ENCODE results near the gene ZNF813. TPM values are rescaled to one million over a fixed set of nuclear protein-coding genes. Genes with fewer than 3 reads are reported as not detected.
"Not testable (repeated sequence)": the region's sequence is repeated elsewhere in the genome, so short reads cannot be mapped to it uniquely, and the experiment has no call there.

ZNF813 gene
- 15.5 TPM for polyA plus RNA-seq (2013, experiment 1 of 4)
- 19.9 TPM for polyA plus RNA-seq (2013, experiment 2 of 4)
- 17.2 TPM for polyA plus RNA-seq (2013, experiment 3 of 4)
- 15.8 TPM for polyA plus RNA-seq (2013, experiment 4 of 4)

GRCh38 chr19:53467485-53468262, at the start of gene ZNF813:
TSS of gene ZNF813 (plus strand) at chr19:53467733. CDS start at chr19:53483823, 16,090 bp downstream.
- WGBS, 2 experiments: 0% methylated on average over 54 to 55 of the region's 55 CpGs
- Histone ChIP-seq H3K36me3 (ENCODE audit: control insufficient read depth, insufficient read depth, low read length) (no peaks in the 10 kb centered on the region), H3K27ac (ENCODE audit: insufficient read depth, low read depth, low read length, poor library complexity, severe bottlenecking) (peak within 1 kb of the TSS; percentile 70), H3K4me3 (ENCODE audit: insufficient read depth, low read depth, low read length) (peak within 1 kb of the TSS; percentile 58), H3K9me3 (ENCODE audit: control insufficient read depth, low read length) (no peaks in the 10 kb centered on the region), H3K4me1 (ENCODE audit: control insufficient read depth, insufficient read depth, low read length) (no peaks in the 10 kb centered on the region), H3K27me3 (ENCODE audit: control insufficient read depth, insufficient read depth, low read length, poor library complexity, severe bottlenecking) (no peaks in the 10 kb centered on the region)

- not testable (repeated sequence) for H3K36me3 ChIP-seq (ENCODE audit: control insufficient read depth, insufficient read depth, low read length); H3K4me1 ChIP-seq (ENCODE audit: control insufficient read depth, insufficient read depth, low read length); H3K27ac ChIP-seq (ENCODE audit: insufficient read depth, low read depth, low read length, poor library complexity, severe bottlenecking); H3K9me3 ChIP-seq (ENCODE audit: control insufficient read depth, low read length); H3K4me3 ChIP-seq (ENCODE audit: insufficient read depth, low read depth, low read length); H3K27me3 ChIP-seq (ENCODE audit: control insufficient read depth, insufficient read depth, low read length, poor library complexity, severe bottlenecking)
- WGBS, 2 experiments: 83 to 87% methylated on average over 11 of the region's 11 CpGs
These were observed 46.8 kb upstream of the ZNF813 start for GRCh38 chr19:53420520-53421315.

- WGBS, 2 experiments: 88 to 89% methylated on average over 5 of the region's 5 CpGs
- H3K4me3 ChIP-seq (ENCODE audit: insufficient read depth, low read depth, low read length): no peak overlapping the region
These were observed 45.0 kb upstream of the ZNF813 start for GRCh38 chr19:53422551-53422950.

GRCh38 chr19:53423074-53423473, 44.5 kb upstream of the ZNF813 start:
- H3K4me1 ChIP-seq (ENCODE audit: control insufficient read depth, insufficient read depth, low read length); H3K27ac ChIP-seq (ENCODE audit: insufficient read depth, low read depth, low read length, poor library complexity, severe bottlenecking); H3K4me3 ChIP-seq (ENCODE audit: insufficient read depth, low read depth, low read length); H3K27me3 ChIP-seq (ENCODE audit: control insufficient read depth, insufficient read depth, low read length, poor library complexity, severe bottlenecking); H3K9me3 ChIP-seq (ENCODE audit: control insufficient read depth, low read length); H3K36me3 ChIP-seq (ENCODE audit: control insufficient read depth, insufficient read depth, low read length): not testable (repeated sequence)
- 78 to 100% methylated on average over 4 of the region's 13 CpGs for WGBS, 2 experiments

More at GRCh38 chr19:53422551-53422950, 45.0 kb upstream of the ZNF813 start:
- no peaks in the 10 kb centered on the region for H3K4me1 ChIP-seq (ENCODE audit: control insufficient read depth, insufficient read depth, low read length)
- H3K27ac ChIP-seq (ENCODE audit: insufficient read depth, low read depth, low read length, poor library complexity, severe bottlenecking): no peak overlapping the region
- no peaks in the 10 kb centered on the region for H3K9me3 ChIP-seq (ENCODE audit: control insufficient read depth, low read length)
- no peaks in the 10 kb centered on the region for H3K27me3 ChIP-seq (ENCODE audit: control insufficient read depth, insufficient read depth, low read length, poor library complexity, severe bottlenecking)
- no peaks in the 10 kb centered on the region for H3K36me3 ChIP-seq (ENCODE audit: control insufficient read depth, insufficient read depth, low read length)

- H3K9me3 ChIP-seq (ENCODE audit: control insufficient read depth, low read length); H3K27ac ChIP-seq (ENCODE audit: insufficient read depth, low read depth, low read length, poor library complexity, severe bottlenecking); H3K36me3 ChIP-seq (ENCODE audit: control insufficient read depth, insufficient read depth, low read length); H3K4me1 ChIP-seq (ENCODE audit: control insufficient read depth, insufficient read depth, low read length); H3K4me3 ChIP-seq (ENCODE audit: insufficient read depth, low read depth, low read length); H3K27me3 ChIP-seq (ENCODE audit: control insufficient read depth, insufficient read depth, low read length, poor library complexity, severe bottlenecking): not testable (repeated sequence)
- 79 to 96% methylated on average over 4 to 6 of the region's 8 CpGs for WGBS, 2 experiments
These were observed 43.9 kb upstream of the ZNF813 start for GRCh38 chr19:53423680-53424079.

GRCh38 chr19:53424968-53425597, 42.5 kb upstream of the ZNF813 start:
- no peaks in the 10 kb centered on the region for H3K27me3 ChIP-seq (ENCODE audit: control insufficient read depth, insufficient read depth, low read length, poor library complexity, severe bottlenecking)
- H3K36me3 ChIP-seq (ENCODE audit: control insufficient read depth, insufficient read depth, low read length): no peaks in the 10 kb centered on the region
- no peak overlapping the region for H3K27ac ChIP-seq (ENCODE audit: insufficient read depth, low read depth, low read length, poor library complexity, severe bottlenecking)
- no peaks in the 10 kb centered on the region for H3K4me1 ChIP-seq (ENCODE audit: control insufficient read depth, insufficient read depth, low read length)
- no peak overlapping the region for H3K4me3 ChIP-seq (ENCODE audit: insufficient read depth, low read depth, low read length)
- 28 to 34% methylated on average over 9 of the region's 9 CpGs for WGBS, 2 experiments
- no peaks in the 10 kb centered on the region for H3K9me3 ChIP-seq (ENCODE audit: control insufficient read depth, low read length)

- no peaks in the 10 kb centered on the region for H3K9me3 ChIP-seq (ENCODE audit: control insufficient read depth, low read length)
- peak within 1 kb of the TSS; percentile 62 for H3K4me3 ChIP-seq (ENCODE audit: insufficient read depth, low read depth, low read length)
- no peaks in the 10 kb centered on the region for H3K36me3 ChIP-seq (ENCODE audit: control insufficient read depth, insufficient read depth, low read length)
- H3K27ac ChIP-seq (ENCODE audit: insufficient read depth, low read depth, low read length, poor library complexity, severe bottlenecking): no peak within 1 kb of the TSS
- H3K27me3 ChIP-seq (ENCODE audit: control insufficient read depth, insufficient read depth, low read length, poor library complexity, severe bottlenecking): peaks cover 9% of the 10 kb centered on the region
- 1% methylated on average over 46 of the region's 46 CpGs for whole genome bisulfite sequencing, 2 experiments
- peaks cover 7% of the 10 kb centered on the region for H3K4me1 ChIP-seq (ENCODE audit: control insufficient read depth, insufficient read depth, low read length)
These were observed 36.0 kb upstream of the ZNF813 start, which contains the start of gene ZNF761 for GRCh38 chr19:53431399-53432087. TSS of gene ZNF761 (plus strand) at chr19:53431984. CDS start at chr19:53447269, 15,285 bp downstream.

- 0% methylated on average over 30 of the region's 30 CpGs for WGBS, 2 experiments
- no peak overlapping the region for H3K27ac ChIP-seq (ENCODE audit: insufficient read depth, low read depth, low read length, poor library complexity, severe bottlenecking)
- H3K36me3 ChIP-seq (ENCODE audit: control insufficient read depth, insufficient read depth, low read length): no peaks in the 10 kb centered on the region
- no peaks in the 10 kb centered on the region for H3K9me3 ChIP-seq (ENCODE audit: control insufficient read depth, low read length)
- peaks cover 7% of the 10 kb centered on the region for H3K4me1 ChIP-seq (ENCODE audit: control insufficient read depth, insufficient read depth, low read length)
- H3K27me3 ChIP-seq (ENCODE audit: control insufficient read depth, insufficient read depth, low read length, poor library complexity, severe bottlenecking): peaks cover 9% of the 10 kb centered on the region
- peak overlapping the region; percentile 62 for H3K4me3 ChIP-seq (ENCODE audit: insufficient read depth, low read depth, low read length)
These were observed 35.4 kb upstream of the ZNF813 start for GRCh38 chr19:53432088-53432661.

- H3K4me3 ChIP-seq (ENCODE audit: insufficient read depth, low read depth, low read length); H3K27ac ChIP-seq (ENCODE audit: insufficient read depth, low read depth, low read length, poor library complexity, severe bottlenecking); H3K27me3 ChIP-seq (ENCODE audit: control insufficient read depth, insufficient read depth, low read length, poor library complexity, severe bottlenecking); H3K4me1 ChIP-seq (ENCODE audit: control insufficient read depth, insufficient read depth, low read length); H3K9me3 ChIP-seq (ENCODE audit: control insufficient read depth, low read length): not testable (repeated sequence)
- peaks cover 26% of the 10 kb centered on the region for H3K36me3 ChIP-seq (ENCODE audit: control insufficient read depth, insufficient read depth, low read length)
- 91 to 96% methylated on average over 2 of the region's 2 CpGs for WGBS, 2 experiments
These were observed 23.7 kb upstream of the ZNF813 start for GRCh38 chr19:53443809-53444208.

Data from ectodermal cell (in vitro differentiated cells).